ENCODE measurements around the gene SALL1. TPM values are rescaled to one million over a fixed set of nuclear protein-coding genes. Genes with fewer than 3 reads are reported as not detected.
A peak's percentile ranks its signal among the peaks of the same experiment; 100 is the strongest.

Gene SALL1
- total and polyA plus RNA-seq, 2 of the 8 experiments (the other 6 are each of a cell fraction or from before 2014, with no cell fraction given), result 33.7 to 56.8 TPM

DNA sequence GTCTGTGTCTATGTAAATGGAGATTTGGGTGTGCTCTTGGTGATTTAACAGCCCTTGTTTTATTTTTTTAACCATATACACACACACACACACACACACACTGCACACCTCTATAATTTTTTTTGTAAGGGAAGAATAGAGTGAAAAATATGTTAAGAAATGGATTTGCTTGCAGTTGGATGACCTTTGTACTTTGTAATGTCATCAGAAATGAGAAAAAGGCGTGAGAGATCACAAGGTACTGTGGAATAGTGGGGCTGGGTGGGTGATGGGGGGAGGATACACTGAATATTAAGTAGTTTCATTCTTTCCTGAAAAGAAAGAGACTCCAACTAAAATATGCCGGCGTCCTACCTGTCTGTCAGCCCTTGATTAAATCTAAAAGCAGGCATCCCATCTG, 38.7 kb downstream of the SALL1 start:
- no peak overlapping the region for H2BK15ac ChIP-seq (ENCODE audit: low read length)
- no peak overlapping the region for H2AK5ac ChIP-seq (ENCODE audit: low read depth, low read length)
- H3K27ac ChIP-seq (ENCODE audit: low read depth, low read length), result no peak overlapping the region
- no peaks in the 10 kb centered on the region for H4K20me1 ChIP-seq (replicated peaks in 1 of 2; ENCODE audit: control insufficient read depth in 1 of 2, insufficient read depth in 2 of 2, low read length in 2 of 2)
- no peak overlapping the region for H2BK5ac ChIP-seq (ENCODE audit: low read depth, low read length)
- DNase-seq (ENCODE audit: low read depth in 1 of 2, low spot score in 2 of 2) (no peak), FAIRE-seq (no peak)
- no peak overlapping the region for H4K5ac ChIP-seq (ENCODE audit: insufficient read length, low read depth, low read length)
- H3K27me3 ChIP-seq (replicated peaks in 1 of 4; ENCODE audit: control insufficient read depth in 3 of 4, extremely low read depth in 1 of 4, insufficient read depth in 3 of 4, low read length in 3 of 4), result peaks cover 2 to 10% (median 8%) of the 10 kb centered on the region in 4 experiments
- H4K8ac ChIP-seq (ENCODE audit: extremely low read depth, insufficient read depth, low read length), result no peak overlapping the region
- H3K9me3 ChIP-seq (ENCODE audit: insufficient read depth in 2 of 2, low read depth in 1 of 2, low read length in 1 of 2), result no peaks in the 10 kb centered on the region; a peak in 1 of 4 replicates
- no peak overlapping the region for H2BK120ac ChIP-seq (replicated peaks; ENCODE audit: low read depth, low read length)
- no peak overlapping the region for H4K91ac ChIP-seq (replicated peaks; ENCODE audit: insufficient read length, low read length)
- H3K4me3 ChIP-seq (ENCODE audit: extremely low read depth in 1 of 4, insufficient read depth in 2 of 4, low read depth in 3 of 4, low read length in 4 of 4), result no peak overlapping the region
- peaks cover 6 to 17% (median 11%) of the 10 kb centered on the region in 4 experiments for H3K4me1 ChIP-seq (replicated peaks in 1 of 4; ENCODE audit: control insufficient read depth in 3 of 4, insufficient read depth in 4 of 4, low read length in 3 of 4)
- peak overlapping the region in 1 of 2 experiments; percentile 19; a peak in 1 of 4 replicates for H3K4me2 ChIP-seq (ENCODE audit: insufficient read depth in 1 of 2, low read depth in 2 of 2, low read length in 2 of 2)
- H3K79me2 ChIP-seq (ENCODE audit: control insufficient read depth in 1 of 2, insufficient read depth in 2 of 2, low read length in 2 of 2), result no peaks in the 10 kb centered on the region
- WGBS, 2 experiments (ENCODE audit: extremely low coverage in 1 of 2, insufficient coverage in 1 of 2, insufficient read length in 1 of 2, insufficient replicate concordance in 2 of 2, low coverage in 1 of 2, low lambda C conversion rate in 2 of 2, missing lambda C conversion rate in 1 of 2), result 39% methylated on average over 3 of the region's 3 CpGs; no CpG with 5 or more reads in 1 of the 2 experiments
- H3K9ac ChIP-seq (replicated peaks in 1 of 4; ENCODE audit: extremely low read depth in 1 of 4, low read depth in 3 of 4, low read length in 3 of 4), result no peak overlapping the region
- peaks cover 4% of the 10 kb centered on the region; the same call in 1 of the 2 replicates for H3K23me2 ChIP-seq (ENCODE audit: low read depth, low read length)
- H3K14ac ChIP-seq (ENCODE audit: insufficient read length), result no peak overlapping the region
- H3K79me1 ChIP-seq (ENCODE audit: low read depth, low read length), result no peaks in the 10 kb centered on the region
- H3K4ac ChIP-seq (replicated peaks; ENCODE audit: insufficient read length, low read depth, low read length), result no peak overlapping the region
- H3K23ac ChIP-seq (ENCODE audit: insufficient read length), result no peak overlapping the region
- H3K56ac ChIP-seq (replicated peaks; ENCODE audit: insufficient read length, low read depth, low read length), result no peak overlapping the region
- no peak overlapping the region for H2BK20ac ChIP-seq (ENCODE audit: low read length)
- ChIA-PET CTCF (ENCODE audit: partially characterized antibody) (interaction anchor here (1.0 kb wide), 1 partner anchor 11 kb away, joined by 3 read pairs; no protein-coding TSS in a partner anchor), POLR2A (ENCODE audit: partially characterized antibody) (no interaction called here)
- no peak overlapping the region for H2AFZ ChIP-seq (ENCODE audit: low read length)
- no peaks in the 10 kb centered on the region for H3K36me3 ChIP-seq (ENCODE audit: control insufficient read depth in 2 of 4, insufficient read depth in 4 of 4, low read length in 3 of 4)
- H2BK12ac ChIP-seq (ENCODE audit: low read depth, low read length), result no peak overlapping the region
- no peak overlapping the region for H3K18ac ChIP-seq (ENCODE audit: extremely low read depth, low read length)
- TF ChIP-seq TEAD4 (IDR thresholded peaks at IDR 0.05; ENCODE audit: low read depth, low read length) (no peak), RXRA (IDR thresholded peaks at IDR 0.05; ENCODE audit: insufficient read depth, low read depth, low read length) (no peak), FOSL1 (IDR thresholded peaks at IDR 0.05; ENCODE audit: insufficient read depth, low read depth, low read length) (no peak), RFX5 (IDR thresholded peaks at IDR 0.05; ENCODE audit: borderline replicate concordance, low read depth, low read length) (no peak), TAF1 (IDR thresholded peaks at IDR 0.05; ENCODE audit: low read depth, low read length) (no peak), GTF2F1 (IDR thresholded peaks at IDR 0.05; ENCODE audit: borderline replicate concordance, low read depth, low read length) (no peak), GABPA (IDR thresholded peaks at IDR 0.05; ENCODE audit: borderline replicate concordance, insufficient read depth, low read length) (no peak), CBX8 (IDR thresholded peaks at IDR 0.05; ENCODE audit: borderline replicate concordance, low read depth, low read length) (no peak), SUZ12 (IDR thresholded peaks at IDR 0.05; ENCODE audit: low read length) (no peak), POLR2A (IDR thresholded peaks at IDR 0.05; ENCODE audit: control extremely low read depth in 1 of 2, low read depth in 2 of 2, low read length in 2 of 2) (no peak), RBBP5 (IDR thresholded peaks at IDR 0.05; ENCODE audit: borderline replicate concordance, low read depth, low read length) (no peak), CTBP2 (IDR thresholded peaks at IDR 0.05; ENCODE audit: borderline replicate concordance, insufficient read depth, insufficient read length, low read length) (no peak), PHF8 (conservative IDR thresholded peaks at IDR 0.05; ENCODE audit: low read depth, low read length) (no peak), MAFK (IDR thresholded peaks at IDR 0.05; ENCODE audit: low read depth, low read length) (no peak), BACH1 (IDR thresholded peaks at IDR 0.05; ENCODE audit: low read length) (no peak)

Measured in H1 (cell line).